ENCODE measurements around the gene NHS.

The NHS gene

DNA sequence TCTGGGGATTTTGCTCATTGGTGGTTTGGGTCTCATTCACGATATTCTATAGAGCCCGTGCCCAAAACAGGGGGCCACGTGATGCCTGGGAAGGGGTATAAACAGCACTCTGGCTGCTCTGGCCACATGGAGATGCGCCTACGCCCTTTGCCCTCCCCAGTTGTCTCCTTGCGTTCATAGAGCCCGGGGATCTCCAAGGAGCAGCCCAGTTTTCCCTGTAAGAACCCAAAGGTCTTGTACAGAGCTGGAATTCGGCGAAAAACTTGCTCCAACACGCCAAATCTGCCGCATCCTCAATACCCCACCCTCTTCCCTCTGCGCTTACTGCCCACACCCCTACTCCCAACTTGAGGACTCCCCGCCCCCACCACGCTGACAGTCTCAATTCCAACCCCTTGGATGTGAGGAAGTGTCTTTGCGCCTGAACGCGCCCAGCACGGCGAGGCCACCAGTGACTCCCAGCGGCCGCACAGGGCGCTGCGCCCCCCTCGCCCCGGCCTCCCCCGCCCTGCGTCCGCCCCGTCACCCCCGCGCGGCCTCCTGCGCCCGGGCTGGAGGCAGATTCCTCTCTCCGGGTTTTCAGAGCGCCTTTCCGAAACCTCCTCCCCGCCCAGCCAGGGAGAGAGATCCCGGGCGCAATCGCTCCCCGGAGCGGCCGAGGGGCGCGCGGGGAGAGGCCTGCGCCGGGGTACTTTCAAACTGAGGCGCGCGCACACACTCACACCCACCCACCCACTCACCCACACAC lies at the start of gene NHS:
TSS of gene NHS (plus strand) at position 582 of the 748 bp plus-strand sequence. CDS start 558 bp downstream, outside the sequence.
- no peak for DNase-seq (ENCODE audit: low read depth)

DNA sequence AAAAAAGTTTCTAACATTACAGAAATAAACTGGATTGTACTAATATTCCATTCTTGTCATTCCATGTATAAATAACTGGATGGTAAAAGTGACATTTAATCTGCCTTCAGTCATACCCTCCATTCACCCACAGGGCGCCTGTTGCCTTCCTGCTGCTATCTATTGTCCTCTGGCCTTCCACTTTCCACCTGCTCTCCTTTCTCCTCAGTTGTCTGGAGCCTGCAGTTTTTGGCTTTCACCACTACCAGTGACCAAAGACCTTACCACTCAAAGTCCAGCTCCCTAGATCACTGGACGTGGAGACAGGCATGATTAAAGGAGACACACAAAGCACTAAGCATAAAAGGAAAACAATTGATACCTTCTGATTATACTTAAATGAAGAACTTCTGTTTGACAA lies 46.2 kb upstream of the NHS start:
- DNase-seq (ENCODE audit: low read depth) = no peak

DNA sequence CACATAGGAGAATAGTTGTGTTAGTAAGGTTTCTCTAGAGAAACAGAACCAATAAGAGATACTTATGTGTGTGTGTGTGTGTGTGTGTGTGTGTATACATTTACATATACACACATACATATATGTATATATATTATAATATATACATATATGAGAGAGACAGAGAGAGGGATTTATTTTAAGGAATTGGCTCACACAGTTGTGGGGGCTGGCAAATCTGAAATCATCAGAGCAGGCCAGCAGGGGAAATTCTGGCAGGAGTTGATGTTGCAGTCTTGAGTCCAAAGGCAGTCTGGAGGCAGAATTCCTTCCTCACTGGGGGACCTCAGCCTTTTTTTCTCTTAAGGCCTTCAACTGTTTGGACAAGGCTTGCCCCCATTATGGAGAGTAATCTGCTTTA lies 38.6 kb upstream of the NHS start:
- no peak for DNase-seq (ENCODE audit: low read depth)

DNA sequence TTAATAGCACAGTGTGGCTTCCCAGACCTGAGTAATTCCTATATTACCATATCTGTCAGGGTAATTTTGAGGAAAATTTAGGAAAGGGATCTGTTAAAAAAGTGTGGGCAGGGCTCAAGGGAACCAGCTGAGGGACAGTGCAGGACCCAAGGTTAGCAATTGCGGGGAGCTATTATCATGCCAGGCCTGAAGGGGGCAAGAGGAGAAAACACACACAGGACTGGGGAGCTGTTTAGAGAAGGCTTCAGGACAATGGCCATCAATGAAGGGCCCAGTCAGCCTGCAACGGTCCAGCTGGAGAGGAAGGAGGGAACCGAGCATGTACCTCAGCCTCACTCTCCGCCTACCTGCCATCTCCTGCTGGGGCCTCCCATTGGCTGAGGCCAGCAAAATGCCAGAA lies 19.0 kb upstream of the NHS start:
- no peak for DNase-seq (ENCODE audit: low read depth)

DNA sequence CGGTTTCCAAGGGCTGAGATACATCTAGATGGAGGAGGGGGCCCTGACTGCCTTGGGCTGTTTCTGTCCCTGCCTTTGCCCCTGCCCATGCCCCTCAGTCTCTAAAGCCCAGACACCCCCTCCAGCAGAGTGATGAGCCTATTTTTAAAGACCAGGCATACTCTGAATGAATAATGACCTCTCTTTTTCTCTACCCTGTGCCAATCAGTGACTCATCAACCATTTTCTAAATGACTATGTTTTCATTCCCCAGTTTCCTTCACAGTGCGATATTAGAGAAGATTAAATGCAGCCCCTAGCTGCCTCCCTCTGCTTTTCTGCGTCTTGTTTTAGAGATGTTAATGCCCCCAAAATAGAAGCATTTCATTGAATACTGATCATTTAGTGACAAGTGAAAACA lies 15.5 kb upstream of the NHS start:
- DNase-seq (ENCODE audit: low read depth) = no peak

DNA sequence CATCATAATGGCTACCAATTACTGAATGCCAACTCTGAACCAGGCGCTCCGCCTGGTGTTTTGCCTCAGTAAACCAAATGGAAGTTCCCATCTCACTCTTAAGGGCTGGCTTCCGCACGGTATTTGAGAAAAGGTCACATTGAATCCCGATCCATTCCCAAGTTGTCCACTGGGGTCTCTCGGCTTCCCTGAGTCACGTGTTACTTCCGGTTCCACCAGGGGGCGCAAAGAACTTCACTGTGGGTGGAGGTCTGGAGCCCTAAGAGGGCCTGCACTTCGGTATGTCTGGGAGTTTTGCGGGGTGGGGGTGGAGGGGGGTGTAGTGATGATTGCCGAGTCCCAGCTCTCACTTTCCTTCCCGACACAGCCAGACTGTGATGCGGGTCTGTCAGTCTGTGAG lies 13.4 kb upstream of the NHS start:
- no peak for DNase-seq (ENCODE audit: low read depth)

DNA sequence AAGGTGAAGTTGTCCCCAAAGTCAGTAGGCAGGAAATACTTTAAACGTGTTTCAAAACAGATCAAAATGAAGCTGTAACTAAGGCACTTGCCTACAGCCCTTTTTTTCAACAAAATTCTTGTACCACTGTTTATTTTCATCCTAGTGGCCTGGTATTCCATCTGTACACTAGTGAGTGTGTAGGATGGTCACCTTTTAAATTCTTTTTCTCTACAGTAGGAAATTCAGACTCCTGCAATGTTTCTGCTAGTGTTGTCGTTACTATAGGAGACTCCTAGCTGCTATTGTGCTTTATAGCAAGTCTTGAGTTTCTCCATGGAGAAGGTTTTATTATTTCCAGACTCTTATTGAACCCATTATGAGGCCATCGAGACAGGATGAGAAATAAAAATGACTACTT lies 7.0 kb upstream of the NHS start:
- DNase-seq (ENCODE audit: low read depth) = no peak

DNA sequence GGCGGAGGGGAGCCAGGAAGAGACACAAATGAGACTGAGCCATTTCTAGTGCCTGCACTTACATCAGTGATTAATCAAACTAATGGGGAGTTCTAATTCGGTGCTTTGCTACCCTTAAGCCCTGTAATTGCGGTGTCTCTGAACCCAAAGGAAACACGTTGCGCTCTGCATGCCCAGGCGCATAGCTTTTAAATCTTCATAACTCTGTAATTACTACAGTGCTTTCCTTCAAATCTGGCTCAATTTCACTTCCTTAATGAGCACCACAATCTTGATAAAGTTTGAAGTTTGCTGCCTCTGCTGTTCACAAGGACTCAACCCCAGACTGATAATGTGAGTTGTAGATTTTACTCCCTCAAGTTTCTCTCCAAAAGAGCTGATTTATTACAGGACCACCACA lies 5.7 kb upstream of the NHS start:
- DNase-seq (ENCODE audit: low read depth) = no peak

DNA sequence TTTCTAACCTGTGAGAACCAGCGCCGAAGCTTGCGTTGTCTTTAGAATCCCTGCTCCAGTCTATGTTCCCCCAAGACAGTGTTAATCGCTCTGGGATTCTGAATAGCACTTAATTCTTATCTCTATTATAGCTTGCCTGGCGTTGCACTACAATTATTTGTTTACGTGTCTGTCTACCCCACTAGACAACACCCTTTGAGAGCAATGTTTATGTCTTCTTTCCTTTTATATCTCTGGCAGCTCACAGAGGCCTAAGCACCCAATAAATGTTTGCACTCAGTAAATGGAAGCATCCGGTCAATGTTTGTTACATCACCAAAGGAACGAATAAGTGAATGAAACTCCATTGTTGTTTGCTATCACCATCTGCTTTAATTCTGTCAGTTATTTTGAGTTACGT lies 4.8 kb upstream of the NHS start:
- DNase-seq (ENCODE audit: low read depth) = no peak

DNA sequence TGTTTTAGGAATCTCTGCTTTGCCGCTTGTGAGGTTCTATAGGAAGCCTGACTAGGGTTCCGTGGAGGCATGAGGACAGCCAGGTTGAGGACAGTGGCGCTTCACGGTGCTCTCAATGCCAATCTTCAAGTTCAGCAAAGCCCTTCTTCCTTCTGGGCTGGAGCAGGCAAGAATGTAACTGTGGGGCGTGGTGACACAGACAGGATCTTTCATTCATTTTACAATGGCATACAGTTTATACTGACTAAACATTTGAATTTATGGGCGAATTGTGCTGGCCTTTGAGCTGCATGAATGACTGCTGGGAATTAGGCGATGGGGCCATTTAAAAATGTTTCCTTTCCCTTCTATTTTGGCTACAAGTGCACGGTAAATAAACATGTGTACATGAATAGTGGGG lies 2.9 kb upstream of the NHS start:
- DNase-seq (ENCODE audit: low read depth) = no peak

DNA sequence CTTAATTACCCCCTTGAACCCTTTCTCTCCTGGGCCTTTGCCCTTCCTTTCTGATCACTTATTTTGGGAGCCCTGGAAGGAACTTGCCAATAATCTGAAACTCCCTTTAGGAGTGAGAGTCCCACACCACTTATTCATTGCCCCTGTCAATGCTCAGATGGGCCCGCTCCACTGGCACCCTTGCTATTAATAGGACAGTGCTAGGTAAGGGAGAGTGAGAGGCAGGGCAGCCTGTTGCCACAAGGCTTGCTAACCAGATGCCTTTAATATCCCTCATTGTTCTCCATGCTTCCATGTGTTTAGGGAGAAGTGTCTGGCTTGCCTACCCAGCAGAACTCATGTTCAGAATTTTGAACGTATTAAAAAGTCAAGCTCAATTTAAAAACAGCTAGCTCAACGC lies 1.7 kb upstream of the NHS start:
- DNase-seq (ENCODE audit: low read depth) = no peak

DNA sequence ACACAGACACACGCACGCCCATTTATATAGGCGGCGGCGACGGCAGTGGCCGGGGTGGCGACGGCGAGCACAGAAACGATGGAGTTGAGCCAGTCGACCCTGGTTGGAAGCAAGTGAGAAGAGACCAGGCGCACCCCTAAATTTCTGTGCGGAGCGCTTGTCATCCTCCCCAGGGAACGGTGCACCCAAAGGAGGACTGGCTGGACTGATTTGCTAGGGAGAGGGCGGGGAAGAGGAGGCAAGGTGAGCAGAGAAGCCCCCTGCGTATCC lies 302 bp downstream of the NHS start:
- DNase-seq (ENCODE audit: low read depth) = no peak

DNA sequence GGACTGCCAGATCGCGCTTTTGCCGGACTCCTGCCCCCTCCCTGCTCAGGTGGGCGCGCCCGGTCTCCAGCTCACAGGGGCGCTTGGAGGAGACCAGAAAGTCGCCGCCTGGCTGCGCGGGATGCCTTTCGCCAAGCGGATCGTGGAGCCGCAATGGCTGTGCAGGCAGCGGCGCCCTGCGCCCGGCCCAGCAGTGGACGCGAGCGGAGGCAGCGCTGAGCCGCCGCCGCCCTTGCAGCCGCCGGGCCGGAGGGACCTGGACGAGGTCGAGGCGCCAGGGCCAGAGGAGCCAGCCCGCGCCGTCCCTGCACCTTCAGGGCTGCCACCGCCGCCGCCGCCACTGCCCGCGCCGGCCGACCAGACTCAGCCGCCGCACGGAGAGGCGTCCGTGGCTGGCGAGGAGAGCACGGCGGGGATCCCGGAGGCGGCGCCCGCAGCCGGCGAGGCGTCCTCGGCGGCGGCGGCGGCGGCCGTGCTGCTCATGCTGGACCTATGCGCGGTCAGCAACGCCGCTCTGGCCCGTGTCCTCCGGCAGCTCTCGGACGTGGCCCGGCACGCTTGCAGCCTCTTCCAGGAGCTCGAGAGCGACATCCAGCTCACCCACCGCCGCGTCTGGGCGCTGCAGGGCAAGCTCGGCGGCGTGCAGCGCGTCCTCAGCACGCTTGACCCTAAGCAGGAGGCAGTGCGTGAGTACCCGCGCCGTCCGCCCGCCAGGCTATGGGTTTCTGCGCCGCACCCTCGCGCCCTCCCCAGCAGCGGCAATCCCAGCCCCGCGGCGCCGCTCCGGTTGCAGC lies 834 bp downstream of the NHS start:
- no peak for DNase-seq (ENCODE audit: low read depth)

DNA sequence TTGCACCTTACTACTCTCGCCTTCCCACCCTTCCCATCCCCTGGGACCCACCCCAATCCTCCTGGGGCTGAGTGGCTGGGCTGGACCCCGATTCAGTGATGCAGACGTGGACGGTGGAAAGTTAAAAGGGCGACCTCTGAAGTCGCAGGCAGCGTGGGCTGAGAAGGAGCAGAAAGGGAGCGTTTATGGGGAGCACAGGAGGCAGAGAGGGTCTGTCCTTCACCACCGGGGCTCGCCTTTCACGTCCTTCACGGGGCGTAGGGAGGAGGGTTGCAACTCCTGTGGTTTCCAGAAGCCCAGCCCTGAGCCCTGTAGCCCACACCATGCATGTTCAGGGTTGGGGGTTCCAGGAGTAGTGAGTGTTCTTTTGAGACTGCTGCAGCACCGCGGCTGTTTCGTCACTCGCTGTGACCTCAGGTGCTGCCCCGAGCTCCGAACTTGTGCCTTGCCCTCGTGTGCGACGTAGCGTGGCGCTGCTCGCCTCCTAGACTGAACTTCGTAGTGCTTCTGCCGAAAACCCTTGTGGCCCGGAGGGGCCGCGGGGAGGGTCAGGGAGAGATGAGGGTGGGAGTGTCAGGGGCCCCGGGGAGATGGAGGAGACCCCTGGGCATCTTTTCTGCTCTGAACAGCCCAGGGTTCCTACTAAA lies 1.6 kb downstream of the NHS start:
- DNase-seq (ENCODE audit: low read depth) = no peak

DNA sequence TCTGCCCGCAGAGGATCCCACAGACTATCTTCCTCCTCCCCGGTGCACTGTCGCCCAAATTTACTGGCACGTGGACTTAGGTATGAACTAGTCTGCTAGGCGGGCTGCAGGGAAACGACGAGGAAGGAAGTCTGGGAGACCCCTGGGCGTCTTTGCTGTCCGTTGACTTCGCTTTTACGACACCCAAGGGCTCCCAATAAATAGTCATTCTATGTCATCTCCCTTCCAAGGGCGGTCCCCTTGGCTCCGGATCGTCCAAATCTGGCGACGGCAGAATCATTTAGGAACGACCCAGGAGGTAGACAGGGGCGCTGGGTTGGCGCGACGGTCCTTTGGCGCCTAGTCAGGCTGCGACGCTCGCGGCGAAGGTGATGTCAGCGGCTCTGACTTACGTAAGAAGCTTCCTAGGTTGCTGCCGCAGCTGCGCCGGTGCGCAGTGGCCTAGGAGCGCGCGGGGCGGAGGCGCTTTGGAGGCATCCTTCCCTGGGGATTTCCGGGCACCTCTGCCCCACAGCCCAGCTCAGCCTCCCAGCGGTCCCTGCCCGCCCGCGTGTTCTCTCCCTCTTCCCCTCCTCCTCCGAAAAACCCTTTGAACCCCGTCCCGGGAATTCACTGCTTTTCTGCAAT lies 2.2 kb downstream of the NHS start:
- no peak for DNase-seq (ENCODE audit: low read depth)

DNA sequence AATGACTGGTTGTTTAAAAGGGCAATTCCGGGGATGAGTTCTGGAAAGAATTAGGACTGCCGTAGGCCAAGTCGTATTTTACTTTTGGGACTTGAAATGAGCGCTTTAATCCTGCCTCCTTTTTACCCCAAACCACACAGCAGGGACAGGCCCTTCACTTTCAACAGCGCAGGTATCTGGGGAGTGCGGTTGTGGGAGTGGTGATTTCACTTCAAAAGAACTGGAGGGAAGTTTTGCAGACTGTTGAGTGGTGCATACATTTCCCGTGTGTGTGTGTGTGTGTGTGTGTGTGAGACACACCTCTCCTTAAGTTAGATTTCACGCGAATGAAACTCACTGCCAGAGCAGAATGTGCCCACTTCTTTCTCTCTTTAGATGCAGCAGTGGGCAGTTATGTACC lies 2.8 kb downstream of the NHS start:
- no peak for DNase-seq (ENCODE audit: low read depth)

DNA sequence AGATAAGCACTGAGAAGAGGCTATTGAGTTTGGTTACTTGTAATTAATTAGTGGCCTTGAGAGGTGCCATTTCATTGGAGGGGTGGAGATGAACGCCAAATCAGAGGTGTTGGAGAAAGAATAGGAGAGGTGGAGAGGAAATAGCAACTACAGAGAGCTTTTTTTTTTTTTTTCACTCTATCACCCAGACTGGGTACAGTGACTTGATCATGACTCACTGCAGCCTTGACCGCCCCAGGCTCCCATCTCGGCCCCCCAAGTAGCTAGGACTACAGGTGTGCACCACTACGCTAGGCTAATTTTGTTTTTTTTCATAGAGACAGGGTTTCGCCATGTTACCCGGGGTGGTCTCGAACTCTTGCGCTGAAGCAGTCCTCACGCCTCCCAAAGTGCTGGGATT lies 5.2 kb downstream of the NHS start:
- no peak for DNase-seq (ENCODE audit: low read depth)

DNA sequence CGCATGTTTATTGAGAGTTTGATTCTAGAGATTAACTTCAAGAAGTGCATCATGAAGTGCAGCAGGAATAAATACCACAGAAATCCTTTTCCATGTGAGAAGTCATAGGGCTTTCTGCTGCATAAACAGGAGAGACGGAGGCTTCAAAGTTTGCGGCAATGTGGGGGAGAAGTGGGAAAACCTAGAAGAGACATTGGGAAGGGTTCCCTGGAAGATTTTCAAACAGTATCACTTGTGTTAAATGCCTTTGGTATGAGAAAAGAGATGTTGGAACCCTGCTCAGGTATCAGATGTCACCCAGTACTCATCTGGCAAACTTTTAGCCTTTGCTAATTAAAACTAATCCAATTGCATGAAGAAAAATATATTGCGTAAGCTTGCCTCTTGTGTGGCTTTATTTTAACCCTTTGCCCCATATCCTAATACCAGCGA lies 15.4 kb downstream of the NHS start:
- DNase-seq (ENCODE audit: low read depth) = no peak

DNA sequence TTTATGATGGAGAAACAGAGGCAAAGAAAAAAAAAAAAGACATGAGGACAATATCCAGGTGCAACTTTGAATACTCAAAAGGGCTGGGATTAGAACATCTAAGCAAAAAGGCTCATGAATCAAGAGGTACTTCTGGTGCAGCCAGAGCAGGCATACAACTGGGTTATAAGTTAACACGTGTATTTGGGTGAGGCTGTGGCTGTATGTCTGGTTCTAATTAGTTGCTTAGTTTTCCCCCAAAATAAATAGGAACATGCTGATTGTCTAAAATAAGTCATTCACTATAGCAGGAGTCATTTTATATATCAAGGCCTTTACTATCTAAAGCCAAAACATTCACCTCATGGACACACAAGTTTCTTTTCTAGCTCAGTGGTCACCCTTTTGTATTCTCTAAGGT lies 20.2 kb downstream of the NHS start:
- no peak for DNase-seq (ENCODE audit: low read depth)

DNA sequence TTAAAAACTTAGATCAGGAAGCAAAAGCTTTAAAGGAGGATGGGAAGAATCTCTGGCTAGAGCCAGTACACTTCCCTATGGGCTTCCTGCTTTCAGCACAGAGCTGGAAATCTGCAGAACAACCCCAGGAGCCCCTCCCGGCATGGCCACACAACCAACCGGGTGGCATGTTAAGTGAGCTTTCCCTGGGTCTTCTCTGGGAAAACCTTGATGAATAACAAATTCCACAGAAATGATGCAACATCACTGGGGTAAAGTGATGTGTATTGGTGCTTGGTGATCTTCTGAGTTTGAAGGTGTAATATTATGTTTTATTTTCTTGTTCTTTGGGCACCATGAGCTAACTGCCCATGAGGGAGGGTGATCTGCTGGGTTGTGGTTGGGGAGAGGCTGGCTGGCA lies 22.1 kb downstream of the NHS start:
- no peak for DNase-seq (ENCODE audit: low read depth)

DNA sequence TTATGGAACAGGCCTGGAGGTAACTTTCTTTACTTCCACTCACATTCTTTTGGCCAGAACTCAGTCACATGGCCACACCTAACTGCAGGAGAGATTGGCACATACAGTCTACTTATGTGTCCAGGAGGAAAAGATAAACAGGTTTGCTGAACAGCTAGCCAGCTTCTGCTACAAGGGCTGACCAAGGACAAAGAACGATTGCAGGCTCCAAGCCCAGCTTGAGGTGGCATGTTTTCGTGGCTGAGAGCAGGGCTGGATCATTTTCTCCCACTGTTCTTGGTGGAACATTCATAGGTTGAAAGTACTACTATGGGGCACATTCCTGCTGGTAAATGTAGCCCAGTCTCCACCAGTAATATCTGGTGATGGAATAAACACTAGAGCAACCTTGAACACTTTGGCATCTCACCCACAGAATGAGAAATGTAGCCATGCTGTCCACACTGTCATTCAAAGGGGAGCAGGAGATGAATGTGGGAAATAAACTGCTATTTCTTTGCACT lies 28.2 kb downstream of the NHS start:
- no peak for DNase-seq (ENCODE audit: low read depth)

DNA sequence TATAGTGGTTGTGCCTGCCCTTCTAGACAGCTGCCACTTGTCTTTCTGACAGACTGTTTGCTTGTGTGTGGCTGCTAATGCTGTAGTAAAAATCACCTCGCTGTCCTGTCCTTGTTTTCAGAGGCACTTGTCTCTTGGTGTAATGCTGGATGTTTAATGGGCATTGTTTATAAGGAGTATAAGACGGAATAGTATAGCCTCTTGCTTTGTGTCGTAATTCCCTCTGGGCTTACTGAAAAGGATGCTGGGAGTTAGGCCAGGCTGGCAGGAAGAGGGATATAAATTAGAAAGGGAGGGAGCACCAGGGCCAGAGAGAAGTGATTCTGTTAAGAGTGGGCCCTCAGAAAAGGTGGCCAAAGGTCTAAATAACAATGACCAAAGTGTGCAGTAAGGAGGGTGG lies 29.0 kb downstream of the NHS start:
- no peak for DNase-seq (ENCODE audit: low read depth)

Measured in stimulated activated CD8-positive, alpha-beta memory T cell treated with anti-CD3 and anti-CD28 coated beads, Interleukin-15, amount 100 ng/mL, for 1 hour (primary cell).